Mesendoderm (in vitro differentiated cells): ENCODE measurements around the gene DCXR.
A peak's percentile ranks its signal among the peaks of the same experiment; 100 is the strongest.

Experiments used
- DNase-seq: peaks from one replicate; pipeline ENCODE4 v3.0.0; 2013
- H2AK5ac ChIP-seq: 2 replicates; pipeline ENCODE4 v1.6.1; 2013; ENCODE audit warnings: low read length, inconsistent platforms
- H2BK120ac ChIP-seq: 2 replicates; pipeline ENCODE4 v1.6.1; 2013; ENCODE audit warnings: low read depth, mild to moderate bottlenecking, low read length, moderate library complexity, mixed read lengths
- H2BK15ac ChIP-seq: replicated peaks from 2 replicates; pipeline ENCODE4 v1.6.1; 2013; ENCODE audit warnings: low read depth, mild to moderate bottlenecking, moderate library complexity
- H2BK5ac ChIP-seq: 2 replicates; pipeline ENCODE4 v1.6.1; 2013; ENCODE audit warnings: low read length, inconsistent platforms
- H3K18ac ChIP-seq: 2 replicates; pipeline ENCODE4 v1.6.1; 2013; ENCODE audit warnings: mild to moderate bottlenecking, low read length, mixed read lengths
- H3K23ac ChIP-seq: one replicate; pipeline ENCODE4 v1.6.1; 2013; ENCODE audit warnings: low read length
- H3K27ac ChIP-seq: 2 replicates; pipeline ENCODE4 v1.5.1; 2013; ENCODE audit warnings: low read depth, mild to moderate bottlenecking, inconsistent platforms, low read length, moderate library complexity
- H3K27me3 ChIP-seq: 2 replicates; pipeline ENCODE4 v1.6.1; 2013; ENCODE audit warnings: low read length, control low read depth, mild to moderate bottlenecking, inconsistent platforms; ENCODE audit not compliant: insufficient read depth, poor library complexity
- H3K36me3 ChIP-seq: 2 replicates; pipeline ENCODE4 v1.6.1; 2013; ENCODE audit warnings: low read length, inconsistent platforms; ENCODE audit not compliant: control insufficient read depth, insufficient read depth
- H3K4ac ChIP-seq: one replicate; pipeline ENCODE4 v1.6.1; 2013; ENCODE audit warnings: low read depth, mild to moderate bottlenecking, low read length, moderate library complexity
- H3K4me1 ChIP-seq: 2 replicates; pipeline ENCODE4 v1.6.1; 2013; ENCODE audit warnings: low read depth, low read length, inconsistent platforms; ENCODE audit not compliant: control insufficient read depth
- H3K4me2 ChIP-seq: 2 replicates; pipeline ENCODE4 v1.6.1; 2013; ENCODE audit warnings: low read length
- H3K4me3 ChIP-seq: 2 replicates; pipeline ENCODE4 v1.5.1; 2013; ENCODE audit warnings: mild to moderate bottlenecking, low read length
- H3K56ac ChIP-seq: one replicate; pipeline ENCODE4 v1.6.1; 2013; ENCODE audit warnings: low read length
- H3K79me1 ChIP-seq: 2 replicates; pipeline ENCODE4 v1.6.1; 2013; ENCODE audit warnings: low read length, inconsistent platforms
- H3K79me2 ChIP-seq: 2 replicates; pipeline ENCODE4 v1.6.1; 2013; ENCODE audit warnings: mild to moderate bottlenecking, low read length; ENCODE audit not compliant: control insufficient read depth, insufficient read depth
- H3K9ac ChIP-seq: 2 replicates; pipeline ENCODE4 v1.6.1; 2013; ENCODE audit warnings: low read length, inconsistent platforms
- H4K5ac ChIP-seq: one replicate; pipeline ENCODE4 v1.6.1; 2013; ENCODE audit warnings: low read length
- H4K8ac ChIP-seq: one replicate; pipeline ENCODE4 v1.6.1; 2013; ENCODE audit warnings: low read depth, mild to moderate bottlenecking, control low read depth, low read length, moderate library complexity
- WGBS: extraction: QIAGEN DNeasy Blood & Tissue Kit; methylation state at CpG from one replicate; pipeline ENCODE4 v1.1.7; 2013; ENCODE audit warnings: low lambda C conversion rate, missing lambda C conversion rate; ENCODE audit not compliant: insufficient coverage; ENCODE audit errors: extremely low coverage; 5-methylcytosine and 5-hydroxymethylcytosine counted together

Gene DCXR

DNA sequence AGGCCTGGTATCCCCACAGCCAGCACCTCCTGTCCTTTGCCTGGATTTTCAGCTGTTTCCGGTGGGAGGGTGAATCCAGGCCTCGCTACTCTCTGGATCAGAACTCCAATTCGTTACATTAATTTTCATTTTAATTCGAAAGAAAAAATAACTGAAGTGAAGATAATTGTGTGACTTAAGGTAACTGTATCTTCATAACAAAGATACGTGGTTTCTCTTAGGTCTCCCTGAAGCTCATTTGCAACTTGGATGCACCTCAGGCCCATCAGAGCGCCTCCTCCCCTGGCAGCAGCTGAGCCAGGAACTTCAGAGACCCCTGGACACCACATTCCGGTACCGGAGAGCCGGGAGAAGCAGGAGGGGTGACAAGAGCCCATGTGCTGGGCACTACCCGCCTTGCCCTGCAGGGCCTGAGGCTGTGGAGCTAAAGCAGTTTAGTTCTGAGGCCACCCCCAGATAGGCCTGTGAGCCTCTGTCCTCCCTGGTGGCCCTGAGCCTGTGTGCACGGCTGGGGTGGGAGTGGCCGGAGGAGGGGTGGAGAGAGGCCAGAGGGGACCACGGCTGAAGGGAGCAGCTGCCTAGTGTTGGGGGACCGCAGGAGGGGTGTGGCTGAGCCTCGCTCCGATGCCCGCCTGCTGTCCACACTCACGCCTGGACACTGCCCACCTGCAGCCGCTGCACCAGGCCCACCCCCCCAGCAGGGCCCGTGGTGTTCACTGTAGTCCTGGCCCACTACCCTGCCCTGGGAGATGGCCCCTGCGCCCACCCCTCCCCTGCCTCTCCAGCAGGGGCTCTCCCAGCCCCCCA is 39.5 kb upstream of the DCXR start:
- H3K4me2 ChIP-seq, result no peak overlapping the region
- H3K27me3 ChIP-seq, result no peaks in the 10 kb centered on the region
- H3K79me2 ChIP-seq, result no peaks in the 10 kb centered on the region
- DNase-seq, result no peak
- no peaks in the 10 kb centered on the region for H3K4me1 ChIP-seq
- H2BK15ac ChIP-seq, result no peak overlapping the region
- no peak overlapping the region for H2BK5ac ChIP-seq
- no peaks in the 10 kb centered on the region for H3K79me1 ChIP-seq
- no peak overlapping the region for H3K18ac ChIP-seq
- no peak overlapping the region for H3K9ac ChIP-seq
- H3K27ac ChIP-seq, result peak overlapping the region; percentile 18
- no CpG with 5 or more reads among the region's 21 CpGs for WGBS
- no peak overlapping the region for H3K23ac ChIP-seq
- no peak overlapping the region for H2AK5ac ChIP-seq
- peaks cover 20% of the 10 kb centered on the region for H3K36me3 ChIP-seq
- no peak overlapping the region for H3K56ac ChIP-seq
- H4K8ac ChIP-seq, result no peak overlapping the region
- H3K4me3 ChIP-seq, result no peak overlapping the region
- H4K5ac ChIP-seq, result no peak overlapping the region
- no peak overlapping the region for H2BK120ac ChIP-seq
- no peak overlapping the region for H3K4ac ChIP-seq

DNA sequence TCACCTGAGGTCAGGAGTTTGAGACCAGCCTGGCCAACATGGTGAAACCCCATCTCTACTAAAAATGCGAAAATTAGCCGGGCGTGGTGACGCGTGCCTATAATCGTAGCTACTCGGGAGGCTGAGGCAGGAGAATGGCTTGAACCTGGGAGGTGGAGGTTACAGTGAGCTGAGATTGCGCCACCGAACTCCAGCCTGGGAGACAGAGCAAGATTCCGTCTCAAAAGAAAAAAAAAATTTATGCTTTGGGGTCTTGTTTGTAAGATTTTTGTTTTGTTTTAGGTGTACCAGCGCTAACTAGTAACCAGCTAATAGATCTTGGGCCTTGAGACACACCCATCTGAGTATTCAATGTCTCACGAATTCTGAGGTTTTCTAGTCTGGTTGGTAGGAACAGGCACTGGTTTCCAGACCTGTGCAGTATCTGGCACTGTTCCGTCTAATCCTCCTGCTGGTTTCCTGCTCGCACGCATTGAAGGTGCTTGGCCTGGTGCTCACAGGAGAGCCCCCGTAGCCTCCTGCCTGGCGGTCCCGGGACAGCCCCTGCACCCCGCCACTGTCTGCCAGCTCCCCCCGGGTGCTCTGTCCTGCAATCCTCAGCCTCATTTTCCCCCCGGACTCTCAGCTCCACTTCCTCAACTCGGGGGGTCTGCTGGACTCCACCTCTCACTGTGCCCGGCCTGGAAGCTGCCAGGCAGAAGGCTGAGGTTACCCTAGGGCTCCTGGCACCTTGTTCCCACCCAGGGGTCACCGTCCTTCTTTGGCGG is 38.7 kb upstream of the DCXR start:
- Histone ChIP-seq H3K18ac (no peak overlapping the region), H3K4ac (no peak overlapping the region), H3K4me2 (no peak overlapping the region), H3K36me3 (peaks cover 15% of the 10 kb centered on the region), H2AK5ac (no peak overlapping the region), H3K4me1 (no peaks in the 10 kb centered on the region), H3K56ac (no peak overlapping the region), H4K5ac (no peak overlapping the region), H2BK5ac (no peak overlapping the region), H3K9ac (no peak overlapping the region), H2BK15ac (no peak overlapping the region), H4K8ac (no peak overlapping the region), H3K27ac (peak overlapping the region; percentile 18), H3K79me2 (no peaks in the 10 kb centered on the region), H3K27me3 (no peaks in the 10 kb centered on the region), H2BK120ac (no peak overlapping the region), H3K79me1 (no peaks in the 10 kb centered on the region), H3K4me3 (no peak overlapping the region), H3K23ac (no peak overlapping the region)
- no CpG with 5 or more reads among the region's 25 CpGs for WGBS
- DNase-seq, result no peak

DNA sequence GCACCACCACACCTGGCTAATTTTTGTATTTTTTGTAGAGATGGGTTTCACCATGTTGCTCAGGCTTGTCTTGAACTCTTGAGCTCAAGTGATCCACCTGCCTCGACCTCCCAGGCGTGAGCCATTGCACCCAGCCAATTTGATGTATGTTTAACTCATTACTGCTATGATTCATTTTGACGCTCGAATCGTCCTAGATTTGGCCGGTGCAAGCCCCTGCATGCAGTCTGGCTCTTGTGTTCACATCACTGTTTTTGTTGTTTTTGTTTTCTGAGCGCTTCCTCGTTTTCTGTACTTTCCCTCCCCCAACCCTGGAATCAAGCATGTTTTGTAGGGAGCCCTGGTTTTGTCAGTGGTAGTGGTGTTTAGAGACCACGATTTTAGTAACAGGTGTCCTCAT is 35.9 kb upstream of the DCXR start:
- H2AK5ac ChIP-seq, result no peak overlapping the region
- no CpG with 5 or more reads among the region's 9 CpGs for WGBS
- H2BK15ac ChIP-seq, result no peak overlapping the region
- H4K8ac ChIP-seq, result no peak overlapping the region
- H3K36me3 ChIP-seq, result no peaks in the 10 kb centered on the region
- no peak overlapping the region for H3K18ac ChIP-seq
- no peak overlapping the region for H2BK120ac ChIP-seq
- no peak overlapping the region for H2BK5ac ChIP-seq
- H3K27me3 ChIP-seq, result no peaks in the 10 kb centered on the region
- H3K56ac ChIP-seq, result no peak overlapping the region
- DNase-seq, result no peak
- H3K4me1 ChIP-seq, result no peaks in the 10 kb centered on the region
- H3K27ac ChIP-seq, result no peak overlapping the region
- H4K5ac ChIP-seq, result no peak overlapping the region
- H3K9ac ChIP-seq, result no peak overlapping the region
- H3K4me3 ChIP-seq, result no peak overlapping the region
- no peaks in the 10 kb centered on the region for H3K79me1 ChIP-seq
- H3K79me2 ChIP-seq, result no peaks in the 10 kb centered on the region
- H3K23ac ChIP-seq, result no peak overlapping the region
- H3K4ac ChIP-seq, result no peak overlapping the region
- no peak overlapping the region for H3K4me2 ChIP-seq

DNA sequence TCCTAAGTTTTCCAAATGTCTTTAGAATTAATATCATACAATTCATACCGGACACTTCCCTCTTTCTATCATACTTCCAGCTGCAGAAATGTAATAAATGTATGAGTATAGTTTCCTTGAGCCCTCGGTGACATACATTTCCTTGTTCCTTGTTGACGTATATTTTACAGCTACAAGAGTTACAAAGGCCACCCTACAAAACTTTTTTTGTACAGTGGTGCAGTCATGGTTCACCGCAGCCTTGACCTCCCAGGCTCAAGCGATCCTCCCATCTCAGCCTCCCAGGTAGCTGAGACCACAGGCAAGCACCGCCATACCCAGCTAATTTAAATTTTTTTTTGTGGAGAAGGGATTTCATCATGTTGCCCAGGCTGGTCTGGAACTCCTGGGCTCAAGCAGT is 35.3 kb upstream of the DCXR start:
- H3K4me3 ChIP-seq, result no peak overlapping the region
- H3K4me2 ChIP-seq, result no peak overlapping the region
- no peaks in the 10 kb centered on the region for H3K27me3 ChIP-seq
- no peak overlapping the region for H3K4ac ChIP-seq
- no peak for DNase-seq
- no peaks in the 10 kb centered on the region for H3K36me3 ChIP-seq
- H4K5ac ChIP-seq, result no peak overlapping the region
- H3K4me1 ChIP-seq, result no peaks in the 10 kb centered on the region
- no peaks in the 10 kb centered on the region for H3K79me1 ChIP-seq
- no peaks in the 10 kb centered on the region for H3K79me2 ChIP-seq
- H3K9ac ChIP-seq, result no peak overlapping the region
- no peak overlapping the region for H3K27ac ChIP-seq
- H2BK5ac ChIP-seq, result no peak overlapping the region
- no peak overlapping the region for H2AK5ac ChIP-seq
- no peak overlapping the region for H2BK120ac ChIP-seq
- no peak overlapping the region for H3K56ac ChIP-seq
- H3K18ac ChIP-seq, result no peak overlapping the region
- no peak overlapping the region for H3K23ac ChIP-seq
- no peak overlapping the region for H4K8ac ChIP-seq
- no peak overlapping the region for H2BK15ac ChIP-seq
- no CpG with 5 or more reads among the region's 6 CpGs for WGBS

DNA sequence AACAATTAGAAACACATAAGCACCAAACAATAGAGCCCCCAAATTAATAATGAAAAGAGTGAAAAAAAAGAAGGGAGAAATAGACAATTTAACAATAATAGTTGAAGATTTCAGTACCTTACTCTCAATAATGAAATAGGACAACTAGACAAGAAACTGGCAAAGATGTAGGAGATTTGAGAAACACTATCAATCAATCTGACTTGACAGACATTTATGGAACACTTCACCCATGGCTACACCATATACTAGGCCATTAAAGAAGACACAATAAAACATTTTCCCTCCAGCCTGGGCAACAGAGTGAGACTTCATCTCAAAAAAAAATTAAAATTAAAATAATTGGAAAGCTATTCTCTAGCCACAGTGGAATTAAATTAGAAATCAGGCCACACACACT is 33.1 kb upstream of the DCXR start:
- no peaks in the 10 kb centered on the region for H3K79me2 ChIP-seq
- DNase-seq, result no peak
- H3K4me3 ChIP-seq, result no peak overlapping the region

More for the DNA sequence above, 33.1 kb upstream of the DCXR start:
- Histone ChIP-seq H3K56ac (no peak overlapping the region), H3K27me3 (no peaks in the 10 kb centered on the region), H2BK5ac (no peak overlapping the region), H2BK15ac (no peak overlapping the region), H3K27ac (no peak overlapping the region), H2AK5ac (no peak overlapping the region), H4K5ac (no peak overlapping the region), H3K4me2 (no peak overlapping the region), H3K79me1 (no peaks in the 10 kb centered on the region), H3K9ac (no peak overlapping the region), H3K23ac (no peak overlapping the region), H4K8ac (no peak overlapping the region), H2BK120ac (no peak overlapping the region), H3K4ac (no peak overlapping the region), H3K36me3 (no peaks in the 10 kb centered on the region), H3K18ac (no peak overlapping the region), H3K4me1 (no peaks in the 10 kb centered on the region)
